Measurements from ENCODE around the gene POGLUT3. TPM values are rescaled to one million over a fixed set of nuclear protein-coding genes. Genes with fewer than 3 reads are reported as not detected.

Gene POGLUT3
- total RNA-seq, 2 experiments from 2014 or later, result 25.1 to 26.2 TPM

Other genes starting within 250 kb of the POGLUT3 start
- under 1 TPM; 0.57 to 0.80 TPM for gene C11orf65, start 30.9 kb downstream of the POGLUT3 start, total RNA-seq
- gene EXPH5, start 95.4 kb upstream of the POGLUT3 start, total RNA-seq, result 1 to 10 TPM; 2.5 to 3.7 TPM
- 10 to 100 TPM; 22.0 to 24.7 TPM for gene DDX10, start 166.7 kb upstream of the POGLUT3 start, total RNA-seq